ENCODE measurements around the gene TLX3. TPM values are rescaled to one million over a fixed set of nuclear protein-coding genes. Genes with fewer than 3 reads are reported as not detected.
"Not testable (repeated sequence)": the region's sequence is repeated elsewhere in the genome, so short reads cannot be mapped to it uniquely, and the experiment has no call there.

TLX3 gene
- total RNA-seq, 1 experiment from 2014 or later: not detected

GRCh38 chr5:171295801-171296200, 13.2 kb upstream of the TLX3 start:
- Histone ChIP-seq H3K79me2 (ENCODE audit: insufficient read depth, low read length) (no peaks in the 10 kb centered on the region), H4K91ac (ENCODE audit: insufficient read length, low read depth, low read length) (no peak overlapping the region), H3K79me1 (ENCODE audit: insufficient read depth, low read depth, low read length, poor library complexity, severe bottlenecking) (no peaks in the 10 kb centered on the region), H3K23ac (ENCODE audit: insufficient read length, low read depth, low read length) (no peak overlapping the region), H2BK15ac (ENCODE audit: low read depth, low read length) (no peak overlapping the region), H3K27ac (ENCODE audit: insufficient read length, low read depth, low read length) (no peak overlapping the region), H3T11ph (ENCODE audit: low read length) (no peak overlapping the region), H3K27me3 (ENCODE audit: insufficient read depth, low read length) (no peaks in the 10 kb centered on the region; the same call in 1 of the 2 replicates), H4K5ac (ENCODE audit: insufficient read length, low read depth, low read length) (no peak overlapping the region), H2AFZ (ENCODE audit: low read length) (no peak overlapping the region), H4K8ac (replicated peaks; ENCODE audit: insufficient read length, low read depth, low read length) (no peak overlapping the region), H2BK20ac (ENCODE audit: low read depth, low read length, poor library complexity, severe bottlenecking) (no peak overlapping the region), H4K20me1 (ENCODE audit: control insufficient read depth, insufficient read depth, insufficient read length) (no peaks in the 10 kb centered on the region), H2BK12ac (ENCODE audit: insufficient read length, low read depth, low read length) (no peak overlapping the region), H3K23me2 (ENCODE audit: insufficient read length, low read depth, low read length, poor library complexity, severe bottlenecking) (no peaks in the 10 kb centered on the region), H3K56ac (ENCODE audit: insufficient read length, low read depth, low read length) (no peak overlapping the region), H3K4me1 (ENCODE audit: insufficient read depth, low read length) (no peaks in the 10 kb centered on the region), H3K18ac (ENCODE audit: insufficient read length, low read depth, low read length) (no peak overlapping the region), H2AK5ac (ENCODE audit: insufficient read length, low read length) (no peak overlapping the region), H2BK5ac (ENCODE audit: insufficient read length, low read length) (no peak overlapping the region), H3K14ac (ENCODE audit: insufficient read depth, low read length) (no peak overlapping the region), H2BK120ac (ENCODE audit: low read depth, low read length, poor library complexity, severe bottlenecking) (no peak overlapping the region), H3K9ac (ENCODE audit: extremely low read depth, insufficient read length, low read length) (no peak overlapping the region), H3K4me2 (ENCODE audit: insufficient read depth, insufficient read length, low read length) (no peak overlapping the region), H3K4ac (ENCODE audit: low read depth, low read length) (no peak overlapping the region), H3K9me3 (ENCODE audit: control insufficient read depth, low read depth, low read length) (no peaks in the 10 kb centered on the region)
- DNase-seq: no peak
- H3K27me3 Mint-ChIP-seq (ENCODE audit: low read depth): peaks cover 39% of the 10 kb centered on the region
- no peak overlapping the region for H3K4me3 Mint-ChIP-seq
- WGBS (ENCODE audit: extremely low coverage, insufficient read length, low lambda C conversion rate): no CpG with 5 or more reads among the region's 5 CpGs
- H3K9me3 Mint-ChIP-seq: no peaks in the 10 kb centered on the region
- no peak overlapping the region for H3K27ac Mint-ChIP-seq
- H3K4me1 Mint-ChIP-seq: peaks cover 5% of the 10 kb centered on the region in 2 experiments; a peak in 3 of 4 replicates
- TF ChIP-seq, protein P1, sequence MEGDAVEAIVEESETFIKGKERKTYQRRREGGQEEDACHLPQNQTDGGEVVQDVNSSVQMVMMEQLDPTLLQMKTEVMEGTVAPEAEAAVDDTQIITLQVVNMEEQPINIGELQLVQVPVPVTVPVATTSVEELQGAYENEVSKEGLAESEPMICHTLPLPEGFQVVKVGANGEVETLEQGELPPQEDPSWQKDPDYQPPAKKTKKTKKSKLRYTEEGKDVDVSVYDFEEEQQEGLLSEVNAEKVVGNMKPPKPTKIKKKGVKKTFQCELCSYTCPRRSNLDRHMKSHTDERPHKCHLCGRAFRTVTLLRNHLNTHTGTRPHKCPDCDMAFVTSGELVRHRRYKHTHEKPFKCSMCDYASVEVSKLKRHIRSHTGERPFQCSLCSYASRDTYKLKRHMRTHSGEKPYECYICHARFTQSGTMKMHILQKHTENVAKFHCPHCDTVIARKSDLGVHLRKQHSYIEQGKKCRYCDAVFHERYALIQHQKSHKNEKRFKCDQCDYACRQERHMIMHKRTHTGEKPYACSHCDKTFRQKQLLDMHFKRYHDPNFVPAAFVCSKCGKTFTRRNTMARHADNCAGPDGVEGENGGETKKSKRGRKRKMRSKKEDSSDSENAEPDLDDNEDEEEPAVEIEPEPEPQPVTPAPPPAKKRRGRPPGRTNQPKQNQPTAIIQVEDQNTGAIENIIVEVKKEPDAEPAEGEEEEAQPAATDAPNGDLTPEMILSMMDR (conservative IDR thresholded peaks at IDR 0.05): no peak
- peaks cover 0 to 1% (median 0%) of the 10 kb centered on the region in 3 experiments; a peak in 1 of 7 replicates for H3K36me3 Mint-ChIP-seq (ENCODE audit: insufficient read depth in 1 of 3, low read depth in 3 of 3)

DNA sequence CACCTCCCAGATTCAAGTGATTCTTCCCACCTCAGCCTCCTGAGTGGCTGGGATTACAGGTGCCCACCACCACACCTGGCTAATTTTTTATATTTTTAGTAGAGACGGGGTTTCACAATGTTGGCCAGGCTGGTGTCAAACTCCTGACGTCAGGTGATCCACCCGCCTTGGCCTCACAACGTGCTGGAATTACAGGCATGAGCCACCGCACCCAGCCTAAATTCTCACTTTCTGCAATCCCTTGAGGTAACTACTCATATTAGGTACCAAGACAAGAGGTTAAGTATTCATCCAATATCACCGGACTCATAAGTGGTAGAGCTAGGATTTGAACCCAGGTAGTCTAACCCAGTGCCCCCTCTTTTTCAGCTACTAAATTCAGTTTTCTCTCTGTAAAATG, 11.1 kb upstream of the TLX3 start:
- H2BK12ac ChIP-seq (ENCODE audit: insufficient read length, low read depth, low read length); H3K9me3 Mint-ChIP-seq; H2BK120ac ChIP-seq (ENCODE audit: low read depth, low read length, poor library complexity, severe bottlenecking); H3K23me2 ChIP-seq (ENCODE audit: insufficient read length, low read depth, low read length, poor library complexity, severe bottlenecking); H3K79me1 ChIP-seq (ENCODE audit: insufficient read depth, low read depth, low read length, poor library complexity, severe bottlenecking); H3K27ac ChIP-seq (ENCODE audit: insufficient read length, low read depth, low read length); H3K79me2 ChIP-seq (ENCODE audit: insufficient read depth, low read length); H3K4me2 ChIP-seq (ENCODE audit: insufficient read depth, insufficient read length, low read length); H4K5ac ChIP-seq (ENCODE audit: insufficient read length, low read depth, low read length); H3K27me3 ChIP-seq (ENCODE audit: insufficient read depth, low read length); H4K91ac ChIP-seq (ENCODE audit: insufficient read length, low read depth, low read length); H3K14ac ChIP-seq (ENCODE audit: insufficient read depth, low read length); H3K4me1 Mint-ChIP-seq; H2AK5ac ChIP-seq (ENCODE audit: insufficient read length, low read length); H3K4me1 ChIP-seq (ENCODE audit: insufficient read depth, low read length); H3K9ac ChIP-seq (ENCODE audit: extremely low read depth, insufficient read length, low read length); H3K9me3 ChIP-seq (ENCODE audit: control insufficient read depth, low read depth, low read length); H2BK20ac ChIP-seq (ENCODE audit: low read depth, low read length, poor library complexity, severe bottlenecking); H4K20me1 ChIP-seq (ENCODE audit: control insufficient read depth, insufficient read depth, insufficient read length); H4K8ac ChIP-seq (replicated peaks; ENCODE audit: insufficient read length, low read depth, low read length); H3K56ac ChIP-seq (ENCODE audit: insufficient read length, low read depth, low read length); H2BK5ac ChIP-seq (ENCODE audit: insufficient read length, low read length); H3T11ph ChIP-seq (ENCODE audit: low read length); DNase-seq; H3K4ac ChIP-seq (ENCODE audit: low read depth, low read length); H3K18ac ChIP-seq (ENCODE audit: insufficient read length, low read depth, low read length); H2BK15ac ChIP-seq (ENCODE audit: low read depth, low read length); H3K36me3 Mint-ChIP-seq (ENCODE audit: insufficient read depth in 1 of 3, low read depth in 3 of 3); H3K23ac ChIP-seq (ENCODE audit: insufficient read length, low read depth, low read length); H3K4me3 Mint-ChIP-seq; H3K27ac Mint-ChIP-seq; H2AFZ ChIP-seq (ENCODE audit: low read length): not testable (repeated sequence)
- WGBS (ENCODE audit: extremely low coverage, insufficient read length, low lambda C conversion rate): no CpG with 5 or more reads among the region's 6 CpGs
- H3K27me3 Mint-ChIP-seq (ENCODE audit: low read depth): peaks cover 57% of the 10 kb centered on the region
